SJCRH30 (cell line): ENCODE results near the gene LHX3. TPM values are rescaled to one million over a fixed set of nuclear protein-coding genes. Genes with fewer than 3 reads are reported as not detected.

ENCODE experiments used
- DNase-seq, 2 experiments: peaks; one replicate each; pipeline ENCODE4 v3.0.0-alpha.2; 2015 to 2020
- H3K27ac ChIP-seq: fragments of 250-450 bp; sonication (Bioruptor Pico); 2 replicates; pipeline ENCODE4 v1.5.1; 2020; ENCODE audit warnings: mild to moderate bottlenecking, moderate library complexity
- H3K27me3 ChIP-seq: fragments of 250-450 bp; sonication (Bioruptor Pico); 2 replicates; pipeline ENCODE4 v1.5.1; 2020; ENCODE audit warnings: mild to moderate bottlenecking, moderate library complexity
- H3K36me3 ChIP-seq: fragments of 250-450 bp; sonication (Bioruptor Pico); 2 replicates; pipeline ENCODE4 v1.5.1; 2020; ENCODE audit warnings: mild to moderate bottlenecking, moderate library complexity
- H3K4me1 ChIP-seq: fragments of 250-450 bp; sonication (Bioruptor Pico); 2 replicates; pipeline ENCODE4 v1.5.1; 2020; ENCODE audit warnings: mild to moderate bottlenecking, moderate library complexity
- H3K4me3 ChIP-seq: fragments of 250-450 bp; sonication (Bioruptor Pico); 2 replicates; pipeline ENCODE4 v1.5.1; 2020; ENCODE audit warnings: mild to moderate bottlenecking, moderate library complexity
- H3K9me3 ChIP-seq: fragments of 250-450 bp; sonication (Bioruptor Pico); replicated peaks from 2 replicates; pipeline ENCODE4 v1.5.1; 2020; ENCODE audit warnings: mild to moderate bottlenecking, moderate library complexity
- total RNA-seq: library from RNA; depleted of rRNA; stranded (reverse); fragments of >200 nt; shearing (Covaris generic); gene quantifications from 2 replicates; pipeline ENCODE4 v1.2.3, GENCODE V29; 2014

Gene LHX3
- total RNA-seq, 1 experiment from 2014 or later = not detected

DNA sequence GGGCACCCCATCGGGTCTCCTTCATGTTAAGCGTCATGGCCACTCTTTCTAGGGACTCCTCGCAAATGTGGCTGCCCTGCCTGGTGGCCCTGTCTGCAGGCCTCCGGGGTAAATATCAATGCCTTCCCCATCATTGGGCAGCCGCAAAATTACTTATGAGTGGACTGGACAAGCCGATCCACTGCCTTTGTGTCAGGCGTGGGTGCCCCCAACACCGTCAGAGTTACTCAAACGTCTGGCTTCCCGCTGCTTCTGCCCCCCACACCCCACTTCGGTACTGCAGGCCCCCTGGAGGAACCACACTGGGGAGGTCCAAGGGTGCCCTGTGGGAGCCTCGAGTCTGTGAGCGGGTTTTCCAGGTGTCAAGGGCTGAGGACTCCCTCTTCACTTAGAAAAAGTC lies 3.8 kb downstream of the LHX3 start:
- H3K4me1 ChIP-seq = peaks cover 9% of the 10 kb centered on the region
- no peak overlapping the region for H3K27ac ChIP-seq
- H3K4me3 ChIP-seq = no peak overlapping the region
- no peaks in the 10 kb centered on the region for H3K9me3 ChIP-seq
- H3K36me3 ChIP-seq = no peaks in the 10 kb centered on the region
- DNase-seq = no peak
- H3K27me3 ChIP-seq = peaks cover 10% of the 10 kb centered on the region

DNA sequence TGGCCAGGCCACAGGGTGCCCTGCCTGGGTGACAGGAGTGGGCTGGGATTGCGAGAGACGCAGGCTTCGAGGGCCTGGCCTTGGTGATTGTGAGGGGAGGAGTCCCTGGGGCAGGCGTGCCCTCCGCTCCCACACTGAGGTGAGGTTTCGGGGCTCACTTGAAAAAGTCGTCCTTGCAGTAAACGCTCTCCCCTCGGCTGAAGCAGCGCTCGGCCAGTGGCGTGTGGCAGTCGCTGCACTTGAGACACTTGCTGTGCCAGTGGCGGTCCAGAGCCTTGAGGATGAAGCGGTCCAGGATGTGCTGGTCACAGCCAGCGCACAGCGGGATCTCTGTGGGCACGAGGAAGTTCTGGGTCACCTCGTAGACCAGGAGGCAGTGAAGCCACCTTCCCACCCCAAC lies 4.5 kb downstream of the LHX3 start:
- Histone ChIP-seq H3K4me1 (peaks cover 2% of the 10 kb centered on the region), H3K36me3 (no peaks in the 10 kb centered on the region), H3K27ac (no peak overlapping the region), H3K9me3 (no peaks in the 10 kb centered on the region), H3K27me3 (peaks cover 10% of the 10 kb centered on the region), H3K4me3 (no peak overlapping the region)
- no peak for DNase-seq

DNA sequence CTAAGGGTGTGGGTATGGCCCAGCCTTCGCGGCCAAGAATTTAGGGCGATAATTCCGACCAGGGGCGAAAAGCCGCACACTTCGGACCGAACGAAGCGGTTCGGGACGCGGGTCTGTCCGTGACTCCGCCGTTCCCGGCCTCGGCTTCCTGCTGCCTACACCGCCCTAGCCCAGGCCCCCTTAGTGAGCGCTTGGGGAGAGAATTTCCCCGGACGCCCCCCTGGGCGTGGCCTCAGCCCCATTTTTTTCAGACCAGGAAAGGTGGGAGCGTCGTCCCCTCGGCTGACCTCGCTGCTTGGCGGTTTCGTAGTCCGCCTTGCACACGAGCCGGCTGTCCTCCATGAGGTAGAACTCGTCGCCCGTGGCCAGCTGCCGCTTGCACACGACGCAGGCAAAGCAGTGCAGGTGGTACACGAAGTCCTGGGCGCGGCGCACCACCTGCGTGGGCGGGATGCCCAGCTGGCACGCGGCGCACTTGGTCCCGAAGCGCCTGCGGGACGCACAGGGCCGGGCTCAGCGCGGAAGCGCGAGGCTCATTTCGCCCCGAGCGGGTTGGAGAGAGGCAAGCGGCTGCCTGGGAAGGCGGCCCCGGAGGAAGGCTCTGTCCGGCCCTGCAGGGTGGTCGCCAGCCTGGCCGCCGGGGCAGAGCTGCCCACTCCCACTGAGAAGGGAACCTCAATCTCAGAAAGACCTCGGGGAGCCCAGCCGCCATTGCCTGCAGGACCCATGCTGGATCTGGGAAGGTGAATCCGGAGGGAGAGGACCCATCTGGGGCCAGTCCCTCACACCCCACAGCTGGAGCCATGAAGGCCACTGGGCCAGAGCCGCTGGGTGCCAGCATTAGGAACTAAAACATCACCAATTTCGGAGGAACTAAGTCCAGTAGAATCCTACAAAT lies 5.3 kb downstream of the LHX3 start:
- Histone ChIP-seq H3K27ac (no peak overlapping the region), H3K4me1 (no peaks in the 10 kb centered on the region), H3K36me3 (no peaks in the 10 kb centered on the region), H3K9me3 (no peaks in the 10 kb centered on the region), H3K27me3 (peaks cover 10% of the 10 kb centered on the region), H3K4me3 (no peak overlapping the region)
- DNase-seq = no peak

DNA sequence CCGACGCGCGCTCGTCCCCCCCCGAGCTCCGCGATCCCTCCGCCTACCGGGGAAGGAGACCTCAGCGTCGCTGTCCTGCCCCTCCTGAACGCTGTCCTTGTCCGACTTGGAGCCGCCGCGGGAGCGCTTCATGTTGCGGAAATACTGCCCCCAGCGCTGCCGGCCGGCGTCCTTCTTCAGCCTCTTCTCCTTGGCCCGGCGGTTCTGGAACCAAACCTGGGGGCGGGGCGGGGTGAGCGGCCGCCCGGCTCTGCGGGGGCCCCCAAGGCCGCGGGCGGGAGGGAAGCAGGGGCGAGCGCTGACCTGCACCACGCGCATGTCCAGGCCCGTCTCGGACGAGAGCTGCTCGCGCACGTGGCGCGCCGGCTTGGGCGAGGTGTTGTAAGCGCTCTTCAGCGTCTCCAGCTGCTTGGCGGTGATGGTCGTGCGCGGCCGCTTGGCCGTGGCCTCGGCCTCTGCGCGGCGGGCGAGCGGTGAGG lies 6.3 kb downstream of the LHX3 start:
- no peaks in the 10 kb centered on the region for H3K9me3 ChIP-seq
- H3K4me3 ChIP-seq = no peak overlapping the region
- peaks cover 10% of the 10 kb centered on the region for H3K27me3 ChIP-seq
- H3K4me1 ChIP-seq = no peaks in the 10 kb centered on the region
- no peaks in the 10 kb centered on the region for H3K36me3 ChIP-seq
- DNase-seq = no peak
- no peak overlapping the region for H3K27ac ChIP-seq

DNA sequence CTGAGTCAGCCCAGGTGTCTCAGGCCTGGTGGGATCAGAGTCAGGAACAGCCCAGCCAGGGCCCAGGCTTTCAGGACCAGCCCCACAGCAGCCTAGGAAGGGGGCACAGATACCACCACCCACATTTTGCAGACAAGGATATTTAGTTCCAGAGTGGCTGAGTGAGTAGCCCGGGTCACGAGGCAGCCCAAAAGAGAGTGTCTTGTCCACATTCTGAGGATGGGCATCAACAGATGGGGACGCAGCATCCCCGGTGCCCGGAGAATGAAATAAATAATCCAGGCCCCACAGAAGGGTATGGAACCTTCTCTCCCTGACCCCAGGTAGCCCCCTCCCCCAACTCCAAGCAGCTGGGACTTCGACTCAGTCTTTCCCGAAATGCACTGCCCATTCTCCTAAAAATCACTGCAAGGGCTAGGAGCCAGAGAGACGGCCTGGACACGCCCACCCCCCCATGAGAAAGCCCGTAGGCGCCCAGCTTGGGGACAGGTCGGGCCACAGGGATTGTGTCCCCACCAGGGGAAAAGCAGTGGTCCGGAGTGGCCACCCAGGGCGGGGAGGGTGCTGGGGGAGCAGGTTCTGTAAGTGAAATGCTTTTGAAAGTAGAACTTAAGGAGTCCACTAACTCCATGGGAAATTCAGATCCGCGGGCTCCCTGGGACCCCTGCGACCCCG lies 6.9 kb downstream of the LHX3 start:
- Histone ChIP-seq H3K36me3 (no peaks in the 10 kb centered on the region), H3K27ac (no peak overlapping the region), H3K9me3 (no peaks in the 10 kb centered on the region), H3K4me1 (no peaks in the 10 kb centered on the region), H3K4me3 (no peak overlapping the region), H3K27me3 (peaks cover 10% of the 10 kb centered on the region)
- DNase-seq = no peak

DNA sequence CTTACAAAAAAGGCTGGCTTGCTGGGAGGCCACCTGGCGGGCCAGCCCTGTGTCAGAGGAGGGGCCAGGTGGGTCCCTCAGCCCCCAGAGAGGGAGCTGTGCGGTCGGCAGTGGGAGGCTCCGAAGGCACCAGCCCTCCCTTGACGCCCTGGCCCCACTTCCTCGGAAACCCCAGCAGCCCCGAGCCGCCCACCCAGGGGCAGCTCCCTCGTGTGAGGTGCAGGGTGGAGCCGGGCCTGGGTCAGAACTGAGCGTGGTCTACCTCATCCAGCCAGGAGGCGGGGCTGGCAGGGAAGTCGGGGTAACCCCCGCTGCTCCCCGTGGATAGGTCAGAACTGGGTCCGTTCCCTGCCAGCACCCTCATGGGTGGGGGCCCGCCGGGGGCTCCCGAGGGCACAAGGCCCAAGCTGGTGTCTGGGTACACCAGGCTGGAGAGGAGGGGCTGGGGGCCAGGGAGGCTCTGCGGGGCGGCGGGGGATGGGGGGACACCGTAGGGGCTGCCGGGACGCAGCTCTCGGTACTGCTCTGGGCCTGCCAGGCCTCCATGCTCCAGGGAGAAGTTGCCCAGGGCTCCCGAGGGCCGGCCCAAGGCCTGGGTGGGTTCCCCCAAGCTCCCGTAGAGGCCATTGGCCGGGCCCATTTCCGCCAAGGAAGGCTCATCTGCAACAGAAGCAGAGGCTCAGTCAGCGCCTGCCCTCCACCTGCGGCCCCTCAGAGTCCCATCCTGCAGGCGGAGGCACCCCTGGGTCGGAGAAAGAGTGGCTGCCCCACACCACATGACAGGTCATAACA lies 7.6 kb downstream of the LHX3 start:
- Histone ChIP-seq H3K36me3 (no peaks in the 10 kb centered on the region), H3K4me1 (0 out of 2 replicates have a peak, but pooled peaks cover under 1% of the 10 kb centered on the region), H3K4me3 (no peak overlapping the region), H3K27me3 (peaks cover 10% of the 10 kb centered on the region), H3K9me3 (no peaks in the 10 kb centered on the region), H3K27ac (no peak overlapping the region)
- DNase-seq = no peak

DNA sequence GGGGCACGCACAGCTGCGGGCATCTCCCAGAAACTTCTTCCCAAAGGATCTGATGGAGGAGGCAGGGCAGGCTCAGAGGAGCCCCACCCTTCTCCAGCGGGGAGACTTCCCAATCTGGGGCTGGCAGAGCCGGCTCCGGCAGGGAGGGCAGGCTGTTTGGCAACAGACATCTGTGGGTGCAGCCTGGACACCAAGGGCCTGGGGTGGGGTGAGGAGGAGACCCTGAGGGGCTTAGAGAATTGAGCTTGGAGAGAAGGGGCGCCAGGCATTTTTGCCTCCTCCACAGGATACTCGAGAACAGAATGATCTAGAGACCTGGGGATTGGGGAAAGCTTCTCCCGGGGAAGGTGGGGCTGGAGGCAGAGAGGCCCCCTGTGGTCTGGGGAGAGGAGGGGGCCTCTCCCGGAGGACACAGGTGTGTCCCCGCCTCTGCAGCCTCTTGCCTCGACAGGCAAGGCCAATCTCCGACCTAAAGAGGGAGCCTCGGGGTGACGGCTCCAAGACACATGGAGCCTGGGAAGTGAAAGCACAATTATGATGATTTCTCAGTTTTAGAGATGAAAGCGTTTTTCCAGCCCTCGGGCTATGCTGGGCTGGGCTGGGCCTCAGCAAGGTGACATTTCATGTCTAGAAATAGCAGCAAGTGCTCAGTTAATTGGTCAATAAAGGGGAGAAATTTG lies 8.4 kb downstream of the LHX3 start:
- H3K4me3 ChIP-seq = no peak overlapping the region
- no peaks in the 10 kb centered on the region for H3K36me3 ChIP-seq
- H3K27ac ChIP-seq = no peak overlapping the region
- no peaks in the 10 kb centered on the region for H3K9me3 ChIP-seq
- H3K4me1 ChIP-seq = peaks cover 7% of the 10 kb centered on the region; the same call in 1 of the 2 replicates
- DNase-seq = no peak
- peaks cover 10% of the 10 kb centered on the region for H3K27me3 ChIP-seq

DNA sequence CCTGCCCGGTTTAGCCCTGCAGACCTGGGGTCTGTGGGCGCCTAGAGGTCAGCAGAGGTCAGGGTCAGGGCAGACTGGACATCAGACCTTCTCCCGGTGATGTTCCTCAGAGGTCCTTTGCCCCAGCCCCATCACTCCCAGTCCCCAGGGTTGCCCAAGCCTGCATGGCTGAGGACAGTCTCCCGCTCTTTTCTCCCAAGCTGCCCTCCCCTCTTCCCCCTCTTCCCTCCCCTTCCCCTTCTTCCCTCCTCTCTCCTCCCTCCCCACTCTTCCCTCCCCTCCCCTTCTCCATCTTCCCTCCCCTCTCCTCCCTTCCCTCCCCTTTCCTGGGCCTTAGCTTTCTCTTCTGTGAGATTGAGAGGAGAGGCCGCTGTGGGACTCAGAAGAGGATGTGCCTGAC lies 10.4 kb downstream of the LHX3 start:
- Histone ChIP-seq H3K27ac (no peak overlapping the region), H3K9me3 (no peaks in the 10 kb centered on the region), H3K27me3 (peaks cover 10% of the 10 kb centered on the region), H3K4me3 (no peak overlapping the region), H3K4me1 (peaks cover 22% of the 10 kb centered on the region), H3K36me3 (no peaks in the 10 kb centered on the region)
- DNase-seq = no peak

DNA sequence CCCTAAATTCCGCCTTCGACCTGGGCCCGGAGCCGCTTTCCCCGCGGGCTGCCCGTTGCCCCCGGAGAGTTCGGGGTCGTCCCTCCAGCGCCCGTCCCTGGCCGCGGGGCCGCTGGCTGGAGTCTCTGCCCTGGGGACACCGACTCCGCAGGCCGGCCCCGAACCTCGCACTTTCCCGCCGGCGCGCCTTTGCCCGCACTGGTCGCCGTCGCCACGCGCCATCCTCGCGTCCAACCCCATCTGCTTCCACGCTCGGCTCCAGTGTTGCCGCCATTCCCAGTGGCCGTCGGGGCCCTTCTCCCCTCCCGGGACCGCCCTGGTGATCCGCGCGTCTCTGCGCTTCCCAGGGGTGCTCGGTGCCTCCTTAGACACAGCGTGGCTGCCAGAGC lies 11.0 kb downstream of the LHX3 start:
- H3K4me3 ChIP-seq = no peak overlapping the region
- H3K9me3 ChIP-seq = no peaks in the 10 kb centered on the region
- no peak for DNase-seq
- no peak overlapping the region for H3K27ac ChIP-seq
- H3K27me3 ChIP-seq = peaks cover 10% of the 10 kb centered on the region
- H3K36me3 ChIP-seq = no peaks in the 10 kb centered on the region
- peaks cover 29% of the 10 kb centered on the region for H3K4me1 ChIP-seq

DNA sequence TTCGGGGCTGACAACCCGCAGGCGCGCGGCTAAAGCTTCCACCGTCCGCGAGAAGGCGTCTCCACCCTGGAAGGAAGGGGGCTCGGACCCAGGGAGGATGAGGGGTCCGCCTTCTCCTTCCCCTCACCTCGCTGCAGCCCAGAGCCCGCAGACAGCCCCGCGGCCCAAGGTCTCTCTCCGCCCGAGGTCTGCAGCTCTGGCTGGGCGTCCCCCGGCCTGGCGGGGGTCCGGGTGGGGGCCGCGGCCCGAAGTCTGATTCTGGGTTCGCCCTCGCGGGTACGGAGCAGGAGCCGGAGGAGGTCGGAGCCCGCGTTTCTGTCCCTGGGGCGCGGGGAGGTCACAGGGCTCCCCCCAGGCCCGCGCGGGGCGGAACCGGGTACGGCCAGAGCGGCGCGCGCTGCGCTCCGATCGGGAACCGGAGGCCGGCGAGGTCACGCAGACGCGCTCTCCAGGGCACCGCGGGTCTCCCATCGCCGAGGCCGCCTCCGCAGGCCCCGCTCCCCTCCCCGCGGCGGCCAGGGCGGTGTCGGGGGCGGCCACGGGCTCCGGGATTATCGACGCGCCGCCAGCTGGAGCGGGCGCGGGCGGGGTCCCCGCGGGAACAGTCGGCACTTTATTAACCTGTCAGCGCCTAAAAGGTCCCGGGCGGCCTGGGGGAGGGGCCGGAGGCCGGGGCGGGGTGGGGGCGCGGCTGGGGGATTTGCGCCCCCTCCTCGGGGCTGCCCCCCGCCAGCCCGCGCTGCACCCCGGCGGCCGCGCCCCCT lies 11.6 kb downstream of the LHX3 start:
- Histone ChIP-seq H3K27me3 (peaks cover 10% of the 10 kb centered on the region), H3K4me1 (peaks cover 30% of the 10 kb centered on the region), H3K4me3 (no peak overlapping the region), H3K36me3 (no peaks in the 10 kb centered on the region), H3K27ac (no peak overlapping the region), H3K9me3 (no peaks in the 10 kb centered on the region)
- DNase-seq = no peak

DNA sequence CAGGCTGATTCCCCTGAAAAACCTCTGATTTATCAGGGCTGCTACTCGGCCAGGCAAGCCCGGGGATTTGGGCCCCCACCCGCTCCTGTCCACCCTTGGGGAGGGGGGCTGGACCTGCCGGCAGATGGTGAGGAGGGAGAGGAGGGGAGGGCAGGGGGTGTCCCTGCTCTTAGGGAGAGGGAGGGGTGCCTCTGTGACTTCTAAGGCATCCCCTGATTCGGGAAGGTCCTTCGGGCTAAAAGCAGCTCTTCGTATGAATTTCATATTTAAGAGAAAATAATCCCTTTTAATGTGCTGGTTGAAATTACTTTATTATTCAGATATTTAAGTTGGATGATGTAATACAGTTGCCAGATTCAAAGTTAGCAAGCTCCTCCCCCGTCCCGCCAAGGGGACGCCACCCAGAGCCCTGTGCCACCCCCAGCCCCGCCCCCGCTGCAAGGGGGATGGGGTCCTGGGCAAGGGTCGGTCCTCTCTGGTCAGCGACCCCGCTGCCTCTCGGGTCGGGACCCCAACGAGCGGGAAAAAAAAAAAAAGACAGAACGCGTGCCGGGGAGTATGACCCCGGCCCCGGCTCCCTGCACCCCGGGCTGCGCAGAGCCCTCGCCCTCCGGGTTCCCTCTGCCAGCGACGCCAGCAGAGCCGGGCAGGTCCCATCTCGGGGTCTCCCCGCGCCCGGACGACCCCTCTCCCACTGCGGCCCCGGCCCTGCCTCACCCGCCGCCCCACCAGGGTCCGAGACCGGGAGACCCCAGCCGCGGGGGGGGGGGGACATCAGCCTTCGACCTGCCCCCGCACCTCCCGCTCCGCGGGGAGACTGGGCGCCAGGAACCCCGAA lies 12.4 kb downstream of the LHX3 start:
- H3K27me3 ChIP-seq = peaks cover 10% of the 10 kb centered on the region
- no peak overlapping the region for H3K27ac ChIP-seq

DNA sequence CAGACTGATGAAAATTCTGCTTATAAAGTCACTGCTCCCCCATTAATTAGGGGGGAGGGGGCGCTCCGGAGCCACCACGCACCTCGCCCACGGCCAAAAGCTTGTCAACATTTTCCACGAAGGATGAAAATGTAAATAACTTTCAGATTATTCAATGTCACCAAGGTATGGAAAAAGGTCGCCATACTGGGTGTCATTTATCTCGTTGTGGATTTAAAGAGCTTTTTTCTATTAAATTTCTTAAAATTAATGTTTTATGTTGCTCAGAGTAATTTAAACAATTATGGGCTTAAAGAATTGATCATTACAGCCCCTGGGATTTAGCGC lies 13.0 kb downstream of the LHX3 start:
- DNase-seq = no peak
- Histone ChIP-seq H3K27me3 (peaks cover 8% of the 10 kb centered on the region), H3K36me3 (no peaks in the 10 kb centered on the region), H3K27ac (no peak overlapping the region), H3K4me1 (peaks cover 30% of the 10 kb centered on the region), H3K4me3 (no peak overlapping the region), H3K9me3 (no peaks in the 10 kb centered on the region)

More for the DNA sequence above, 12.4 kb downstream of the LHX3 start:
- Histone ChIP-seq H3K4me3 (no peak overlapping the region), H3K4me1 (peaks cover 30% of the 10 kb centered on the region), H3K36me3 (no peaks in the 10 kb centered on the region), H3K9me3 (no peaks in the 10 kb centered on the region)
- DNase-seq = no peak
